ENCODE measurements around the gene ERGIC1. TPM values are rescaled to one million over a fixed set of nuclear protein-coding genes. Genes with fewer than 3 reads are reported as not detected.

Gene ERGIC1
- total and polyA plus RNA-seq, 2 of the 8 experiments (the other 6 are each of a cell fraction or from before 2014, with no cell fraction given), result 95.3 to 106 TPM

- no peak for TF ChIP-seq MAX (IDR thresholded peaks at IDR 0.05)
- no peak for TF ChIP-seq RAD21 (IDR thresholded peaks at IDR 0.05 in 1 of 2, conservative IDR thresholded peaks at IDR 0.05 in 1 of 2; ENCODE audit: low read depth in 2 of 2, low read length in 2 of 2)
- TF ChIP-seq RBBP5 (IDR thresholded peaks at IDR 0.05; ENCODE audit: borderline replicate concordance, low read depth, low read length), result no peak
Measured at GRCh38 chr5:172833372-172833685, 722 bp upstream of the ERGIC1 start (continued).
